ENCODE results near the gene CEP43.
"Not testable (repeated sequence)": the region's sequence is repeated elsewhere in the genome, so short reads cannot be mapped to it uniquely, and the experiment has no call there.

CEP43 gene

GRCh38 chr6:166999145-166999883 lies at the start of gene CEP43:
Gene CEP43, plus strand, starts transcription at chr6:166999397. Its CDS starts 16 bp downstream, at chr6:166999413.
- in situ Hi-C loops (cut with HindIII; ENCODE audit: low sequenced_read_pairs), result no loop called here

- in situ Hi-C loops (cut with HindIII; ENCODE audit: low sequenced_read_pairs), result no loop called here
Observed at GRCh38 chr6:166949528-166950442, 49.4 kb upstream of the CEP43 start.

GRCh38 chr6:166950443-166950821 lies 48.8 kb upstream of the CEP43 start:
- in situ Hi-C loops (cut with HindIII; ENCODE audit: low sequenced_read_pairs), result no loop called here

GRCh38 chr6:166950892-166951669 lies 48.1 kb upstream of the CEP43 start:
- in situ Hi-C loops (cut with HindIII; ENCODE audit: low sequenced_read_pairs), result not testable (repeated sequence)

- in situ Hi-C loops (cut with HindIII; ENCODE audit: low sequenced_read_pairs), result no loop called here
Observed at GRCh38 chr6:166951670-166952060, 47.5 kb upstream of the CEP43 start.

- in situ Hi-C loops (cut with HindIII; ENCODE audit: low sequenced_read_pairs), result no loop called here
Observed at GRCh38 chr6:166952121-166952520, 47.1 kb upstream of the CEP43 start.

- in situ Hi-C loops (cut with HindIII; ENCODE audit: low sequenced_read_pairs), result no loop called here
Observed at GRCh38 chr6:166952567-166953486, 46.4 kb upstream of the CEP43 start.

- in situ Hi-C loops (cut with HindIII; ENCODE audit: low sequenced_read_pairs), result no loop called here
Observed at GRCh38 chr6:166954118-166954713, 45.0 kb upstream of the CEP43 start.

GRCh38 chr6:166955121-166955864 lies 43.9 kb upstream of the CEP43 start:
- in situ Hi-C loops (cut with HindIII; ENCODE audit: low sequenced_read_pairs), result no loop called here

GRCh38 chr6:166955865-166956443 lies 43.2 kb upstream of the CEP43 start:
- in situ Hi-C loops (cut with HindIII; ENCODE audit: low sequenced_read_pairs), result no loop called here

- in situ Hi-C loops (cut with HindIII; ENCODE audit: low sequenced_read_pairs), result no loop called here
Observed at GRCh38 chr6:166956444-166957086, 42.6 kb upstream of the CEP43 start, which contains the start of gene RNASET2. Gene RNASET2, minus strand, starts transcription at chr6:166956550. Its CDS starts 368 bp downstream, at chr6:166956182.

GRCh38 chr6:166957087-166957804 lies 42.0 kb upstream of the CEP43 start:
- in situ Hi-C loops (cut with HindIII; ENCODE audit: low sequenced_read_pairs), result no loop called here

- in situ Hi-C loops (cut with HindIII; ENCODE audit: low sequenced_read_pairs), result no loop called here
Observed at GRCh38 chr6:166957805-166958076, 41.5 kb upstream of the CEP43 start.

- in situ Hi-C loops (cut with HindIII; ENCODE audit: low sequenced_read_pairs), result no loop called here
Observed at GRCh38 chr6:166958926-166959861, 40.0 kb upstream of the CEP43 start.

GRCh38 chr6:166959911-166960608 lies 39.1 kb upstream of the CEP43 start:
- in situ Hi-C loops (cut with HindIII; ENCODE audit: low sequenced_read_pairs), result no loop called here

- in situ Hi-C loops (cut with HindIII; ENCODE audit: low sequenced_read_pairs), result no loop called here
Observed at GRCh38 chr6:166960609-166960978, 38.6 kb upstream of the CEP43 start.
